HG02678 (cell line): Measurements from ENCODE around the gene ADAMTS7.
"Not testable (repeated sequence)": the region's sequence is repeated elsewhere in the genome, so short reads cannot be mapped to it uniquely, and the experiment has no call there.

Experiments used
- ATAC-seq: cut with Tn5 transposase; IDR thresholded peaks from one replicate; pipeline ENCODE4 v1.9.1; 2021; ENCODE audit warnings: mild to moderate bottlenecking, moderate library complexity; ENCODE audit not compliant: unreplicated experiment

ADAMTS7 gene

GRCh38 chr15:78781381-78781780, 29.9 kb downstream of the ADAMTS7 start:
- ATAC-seq = not testable (repeated sequence)

- not testable (repeated sequence) for ATAC-seq
Measured at GRCh38 chr15:78779975-78780374, 31.3 kb downstream of the ADAMTS7 start.

GRCh38 chr15:78779176-78779785, 32.0 kb downstream of the ADAMTS7 start:
- ATAC-seq = not testable (repeated sequence)

- no peak for ATAC-seq
Measured at GRCh38 chr15:78778422-78778821, 32.8 kb downstream of the ADAMTS7 start.

- ATAC-seq = not testable (repeated sequence)
Measured at GRCh38 chr15:78777953-78778345, 33.3 kb downstream of the ADAMTS7 start.

GRCh38 chr15:78777290-78777952, 33.8 kb downstream of the ADAMTS7 start:
- not testable (repeated sequence) for ATAC-seq

- ATAC-seq = not testable (repeated sequence)
Measured at GRCh38 chr15:78776046-78776925, 35.0 kb downstream of the ADAMTS7 start.

GRCh38 chr15:78775472-78775871, 35.8 kb downstream of the ADAMTS7 start:
- ATAC-seq = no peak

- not testable (repeated sequence) for ATAC-seq
Measured at GRCh38 chr15:78774451-78774990, 36.7 kb downstream of the ADAMTS7 start.

GRCh38 chr15:78773765-78774450, 37.4 kb downstream of the ADAMTS7 start:
- ATAC-seq = not testable (repeated sequence)

GRCh38 chr15:78772738-78773137, 38.5 kb downstream of the ADAMTS7 start:
- ATAC-seq = no peak

GRCh38 chr15:78771436-78772000, 39.7 kb downstream of the ADAMTS7 start:
- not testable (repeated sequence) for ATAC-seq

- ATAC-seq = not testable (repeated sequence)
Measured at GRCh38 chr15:78771020-78771419, 40.2 kb downstream of the ADAMTS7 start.

GRCh38 chr15:78769473-78770225, 41.6 kb downstream of the ADAMTS7 start:
- ATAC-seq = not testable (repeated sequence)

GRCh38 chr15:78768531-78769408, 42.5 kb downstream of the ADAMTS7 start:
- ATAC-seq = no peak

GRCh38 chr15:78768096-78768495, 43.2 kb downstream of the ADAMTS7 start:
- ATAC-seq = no peak

GRCh38 chr15:78767331-78767951, 43.8 kb downstream of the ADAMTS7 start:
- no peak for ATAC-seq

GRCh38 chr15:78766641-78767071, 44.6 kb downstream of the ADAMTS7 start:
- ATAC-seq = not testable (repeated sequence)
